GM19023 (cell line): Measurements from ENCODE around the gene SEMA6B.
"Not testable (repeated sequence)": the region's sequence is repeated elsewhere in the genome, so short reads cannot be mapped to it uniquely, and the experiment has no call there.

Experiments used
- ATAC-seq: cut with Tn5 transposase; IDR thresholded peaks from one replicate; pipeline ENCODE4 v1.9.1; 2021; ENCODE audit warnings: mild to moderate bottlenecking, moderate library complexity; ENCODE audit not compliant: unreplicated experiment

The SEMA6B gene

GRCh38 chr19:4553092-4553695 lies 6.3 kb downstream of the SEMA6B start:
- no peak for ATAC-seq

GRCh38 chr19:4552525-4552819 lies 7.0 kb downstream of the SEMA6B start:
- ATAC-seq = no peak

GRCh38 chr19:4550479-4551050 lies 8.9 kb downstream of the SEMA6B start:
- no peak for ATAC-seq

GRCh38 chr19:4550018-4550417 lies 9.5 kb downstream of the SEMA6B start:
- ATAC-seq = no peak

- no peak for ATAC-seq
Observed at GRCh38 chr19:4548238-4548584, 11.3 kb downstream of the SEMA6B start.

- no peak for ATAC-seq
Observed at GRCh38 chr19:4547303-4548237, 11.9 kb downstream of the SEMA6B start.

- ATAC-seq = no peak
Observed at GRCh38 chr19:4543842-4544647, 15.4 kb downstream of the SEMA6B start.

- ATAC-seq = no peak
Observed at GRCh38 chr19:4542896-4543841, 16.3 kb downstream of the SEMA6B start.

- not testable (repeated sequence) for ATAC-seq
Observed at GRCh38 chr19:4541806-4542145, 17.7 kb downstream of the SEMA6B start.

GRCh38 chr19:4541114-4541805 lies 18.2 kb downstream of the SEMA6B start:
- no peak for ATAC-seq

GRCh38 chr19:4539693-4540581 lies 19.5 kb downstream of the SEMA6B start, which contains the start of gene LRG1:
Gene LRG1 (minus strand): TSS chr19:4540036. CDS start chr19:4540013, 23 bp downstream.
- ATAC-seq = no peak

GRCh38 chr19:4539169-4539692 lies 20.3 kb downstream of the SEMA6B start:
- ATAC-seq = no peak

- ATAC-seq = no peak
Observed at GRCh38 chr19:4538601-4538954, 20.9 kb downstream of the SEMA6B start.

GRCh38 chr19:4537953-4538600 lies 21.4 kb downstream of the SEMA6B start:
- no peak for ATAC-seq

GRCh38 chr19:4536798-4537197 lies 22.7 kb downstream of the SEMA6B start:
- ATAC-seq = no peak

- ATAC-seq = no peak
Observed at GRCh38 chr19:4534836-4535658, 24.4 kb downstream of the SEMA6B start, which contains the start of gene PLIN5. Gene PLIN5 (minus strand): TSS chr19:4535224. CDS start chr19:4534074, 1,150 bp downstream.

GRCh38 chr19:4533835-4534424 lies 25.6 kb downstream of the SEMA6B start:
- ATAC-seq = no peak
